Retinal pigment epithelial cell (primary cell): ENCODE measurements around the gene ZNF175.
A peak's percentile ranks its signal among the peaks of the same experiment; 100 is the strongest.

Experiments
- DNase-seq: peaks from one replicate; pipeline ENCODE4 v3.0.0-alpha.2; 2010; ENCODE audit warnings: low read depth
- H3K4me3 ChIP-seq: 2 replicates; pipeline ENCODE4 v1.5.1; 2011; ENCODE audit warnings: mild to moderate bottlenecking, low read length, control low read depth, moderate library complexity
- CTCF ChIP-seq: conservative IDR thresholded peaks from 2 replicates; pipeline ENCODE4 v1.5.1; 2011; ENCODE audit warnings: low read depth, low read length, control low read depth, inconsistent platforms

ZNF175 gene

GRCh38 chr19:51607920-51608562, 37.0 kb downstream of the ZNF175 start:
- no peak for DNase-seq
- H3K4me3 ChIP-seq: no peak overlapping the region
- TF ChIP-seq CTCF: peak; percentile 62

GRCh38 chr19:51610576-51610975, 39.5 kb downstream of the ZNF175 start:
- no peak for DNase-seq
- H3K4me3 ChIP-seq: no peak overlapping the region
- TF ChIP-seq CTCF: no peak

- no peak for DNase-seq
Observed at GRCh38 chr19:51614789-51615188, 43.7 kb downstream of the ZNF175 start.

GRCh38 chr19:51615991-51616390, 44.9 kb downstream of the ZNF175 start:
- H3K4me3 ChIP-seq: no peak overlapping the region
- no peak for DNase-seq
- TF ChIP-seq CTCF: no peak

More at GRCh38 chr19:51614789-51615188, 43.7 kb downstream of the ZNF175 start:
- H3K4me3 ChIP-seq: no peak overlapping the region
- TF ChIP-seq CTCF: no peak

- TF ChIP-seq CTCF: no peak
- no peak overlapping the region for H3K4me3 ChIP-seq
- DNase-seq: no peak
Observed at GRCh38 chr19:51621178-51621577, 50.1 kb downstream of the ZNF175 start.

- no peak for DNase-seq
- TF ChIP-seq CTCF: no peak
- H3K4me3 ChIP-seq: no peak overlapping the region
Observed at GRCh38 chr19:51626675-51627074, 55.6 kb downstream of the ZNF175 start.

- no peak for TF ChIP-seq CTCF
- DNase-seq: no peak
- no peak overlapping the region for H3K4me3 ChIP-seq
Observed at GRCh38 chr19:51627491-51628138, 56.5 kb downstream of the ZNF175 start.
